Lower lobe of right lung (tissue), 2 donors: ENCODE results near the gene SEMA3A. TPM values are rescaled to one million over a fixed set of nuclear protein-coding genes. Genes with fewer than 3 reads are reported as not detected.
A peak's percentile ranks its signal among the peaks of the same experiment; 100 is the strongest.

Experiments
- ATAC-seq, 2 donors: fragments of 200-7000 bp; cut with Tn5 transposase; one replicate each; pipeline ENCODE4 v1.9.1; 2020 to 2022; ENCODE audit warnings: mild to moderate bottlenecking in 2 of 2, moderate library complexity in 2 of 2
- DNase-seq: peaks from one replicate; pipeline ENCODE4 v3.0.0-alpha.2; 2020
- H3K27ac ChIP-seq: fragments of 200-600 bp; one replicate; pipeline ENCODE4 v1.8.0; 2022
- H3K27me3 ChIP-seq: fragments of 200-600 bp; one replicate; pipeline ENCODE4 v1.8.0; 2022; ENCODE audit warnings: low read depth
- H3K36me3 ChIP-seq: fragments of 200-600 bp; one replicate; pipeline ENCODE4 v1.8.0; 2022; ENCODE audit warnings: mild to moderate bottlenecking
- H3K4me1 ChIP-seq: fragments of 200-600 bp; one replicate; pipeline ENCODE4 v1.8.0; 2022
- H3K4me3 ChIP-seq: fragments of 200-600 bp; one replicate; pipeline ENCODE4 v1.8.0; 2022; ENCODE audit warnings: mild to moderate bottlenecking
- H3K9me3 ChIP-seq: fragments of 200-600 bp; one replicate; pipeline ENCODE4 v1.8.0; 2022
- CTCF ChIP-seq: fragments of 200-600 bp; IDR thresholded peaks from one replicate; pipeline ENCODE4 v1.8.0; 2022; ENCODE audit warnings: antibody characterized with exemption, mild to moderate bottlenecking
- intact Hi-C: fragments of 100-400 bp; cut with DNase I; formaldehyde crosslinking; loops from one replicate; pipeline ENCODE4 v1.11.0; 2022
- total RNA-seq: library from RNA; stranded (reverse); fragmentation: NEBNext Ultra II Directional; extraction: Animal tissue kit (Norgen Biotek cat#: 25700); gene quantifications from one replicate; pipeline ENCODE4 v1.2.1, GENCODE V29; 2021
- donor health status: DM: no; HTN: yes; CAD: no; lungs with severe emphysema.

SEMA3A gene
- total RNA-seq, 1 donor from 2014 or later: 9.7 TPM

- Histone ChIP-seq H3K36me3 (no peaks in the 10 kb centered on the region), H3K27ac (no peak overlapping the region), H3K4me1 (no peaks in the 10 kb centered on the region), H3K9me3 (no peaks in the 10 kb centered on the region), H3K4me3 (no peak overlapping the region), H3K27me3 (no peaks in the 10 kb centered on the region)
- no peak for ATAC-seq
- no peak for TF ChIP-seq CTCF
- intact Hi-C loops: no loop called here
- no peak for DNase-seq
These were observed 206.8 kb downstream of the SEMA3A start for GRCh38 chr7:83987764-83988163.

- H3K4me1 ChIP-seq: no peaks in the 10 kb centered on the region
- no peak overlapping the region for H3K4me3 ChIP-seq
- no peak for TF ChIP-seq CTCF
- DNase-seq (no peak), ATAC-seq (no peak)
- intact Hi-C loops: no loop called here
- no peaks in the 10 kb centered on the region for H3K27me3 ChIP-seq
- no peaks in the 10 kb centered on the region for H3K36me3 ChIP-seq
- no peak overlapping the region for H3K27ac ChIP-seq
- no peaks in the 10 kb centered on the region for H3K9me3 ChIP-seq
These were observed 208.8 kb downstream of the SEMA3A start for GRCh38 chr7:83985821-83986220.

- Histone ChIP-seq H3K4me1 (no peaks in the 10 kb centered on the region), H3K27me3 (no peaks in the 10 kb centered on the region), H3K9me3 (no peaks in the 10 kb centered on the region), H3K27ac (no peak overlapping the region), H3K4me3 (no peak overlapping the region), H3K36me3 (no peaks in the 10 kb centered on the region)
- intact Hi-C loops: no loop called here
- TF ChIP-seq CTCF: no peak
- no peak for ATAC-seq
- no peak for DNase-seq
These were observed 210.0 kb downstream of the SEMA3A start for GRCh38 chr7:83984591-83984990.

- Histone ChIP-seq H3K36me3 (no peaks in the 10 kb centered on the region), H3K9me3 (no peaks in the 10 kb centered on the region), H3K4me1 (no peaks in the 10 kb centered on the region), H3K27ac (no peak overlapping the region), H3K27me3 (no peaks in the 10 kb centered on the region), H3K4me3 (no peak overlapping the region)
- ATAC-seq: no peak
- intact Hi-C loops: no loop called here
- TF ChIP-seq CTCF: no peak
- DNase-seq: no peak
These were observed 210.5 kb downstream of the SEMA3A start for GRCh38 chr7:83984076-83984475.

GRCh38 chr7:83983606-83984005, 211.0 kb downstream of the SEMA3A start:
- H3K27me3 ChIP-seq: no peaks in the 10 kb centered on the region
- H3K9me3 ChIP-seq: no peaks in the 10 kb centered on the region
- no peak for TF ChIP-seq CTCF
- no peak overlapping the region for H3K4me3 ChIP-seq
- no peaks in the 10 kb centered on the region for H3K36me3 ChIP-seq
- no peaks in the 10 kb centered on the region for H3K4me1 ChIP-seq
- ATAC-seq: no peak
- DNase-seq: no peak
- H3K27ac ChIP-seq: no peak overlapping the region
- intact Hi-C loops: no loop called here

GRCh38 chr7:83976302-83976701, 218.3 kb downstream of the SEMA3A start:
- H3K4me3 ChIP-seq: no peak overlapping the region
- TF ChIP-seq CTCF: peak; percentile 65

More at GRCh38 chr7:83976302-83976701, 218.3 kb downstream of the SEMA3A start:
- Histone ChIP-seq H3K9me3 (no peaks in the 10 kb centered on the region), H3K36me3 (no peaks in the 10 kb centered on the region), H3K27ac (no peak overlapping the region), H3K27me3 (no peaks in the 10 kb centered on the region), H3K4me1 (no peaks in the 10 kb centered on the region)
- DNase-seq (no peak), ATAC-seq (no peak)
- intact Hi-C loops: loop anchor here (5.0 kb wide), 1 partner anchor 1046 kb away; no protein-coding TSS in a partner anchor
